GM19452 (cell line): ENCODE results near the gene GPX4.

Source experiments
- ATAC-seq: cut with Tn5 transposase; IDR thresholded peaks from one replicate; pipeline ENCODE4 v1.9.1; 2021; ENCODE audit not compliant: unreplicated experiment

Gene GPX4

GRCh38 chr19:1147934-1148549 is 44.2 kb downstream of the GPX4 start:
- ATAC-seq: no peak

- no peak for ATAC-seq
Measured at GRCh38 chr19:1149259-1150045, 45.7 kb downstream of the GPX4 start.

GRCh38 chr19:1150333-1151036 is 46.7 kb downstream of the GPX4 start:
- no peak for ATAC-seq

GRCh38 chr19:1151037-1151724 is 47.4 kb downstream of the GPX4 start:
- no peak for ATAC-seq

- ATAC-seq: no peak
Measured at GRCh38 chr19:1151917-1152587, 48.3 kb downstream of the GPX4 start.

GRCh38 chr19:1153891-1154730 is 50.3 kb downstream of the GPX4 start:
- ATAC-seq: no peak

GRCh38 chr19:1154731-1155351 is 51.0 kb downstream of the GPX4 start:
- ATAC-seq: no peak

- ATAC-seq: no peak
Measured at GRCh38 chr19:1155352-1156304, 51.8 kb downstream of the GPX4 start.
